HepG2 (cell line): ENCODE results near the gene ADIPOR2. TPM values are rescaled to one million over a fixed set of nuclear protein-coding genes. Genes with fewer than 3 reads are reported as not detected.

Experiments
- AHR ChIP-seq: IDR thresholded peaks from 2 replicates; pipeline ENCODE4 v1.6.1; 2018; ENCODE audit warnings: missing genetic modification reagents, missing compliant biosample characterization
- CREB1 ChIP-seq, 2 experiments: fragments of 450-650 bp in 1 of 2; IDR thresholded peaks; 2 replicates each; pipeline ENCODE4 v1.6.1; 2016 to 2017; ENCODE audit warnings: control low read depth in 1 of 2, mild to moderate bottlenecking in 1 of 2, missing compliant biosample characterization in 1 of 2, missing genetic modification characterization in 1 of 2
- FOXA3 ChIP-seq: IDR thresholded peaks from 2 replicates; pipeline ENCODE4 v1.6.1; 2016; ENCODE audit warnings: missing genetic modification reagents, missing compliant biosample characterization
- RBAK ChIP-seq: sonication (generic); formaldehyde crosslinking; IDR thresholded peaks from 2 replicates; pipeline ENCODE4 v1.5.1; 2020; ENCODE audit warnings: mild to moderate bottlenecking, missing genetic modification reagents
- SMAD3 ChIP-seq: sonication (generic); formaldehyde crosslinking; IDR thresholded peaks from 2 replicates; pipeline ENCODE4 v1.4.0; 2020; ENCODE audit warnings: missing genetic modification reagents
- SNAPC2 ChIP-seq: sonication (generic); formaldehyde crosslinking; IDR thresholded peaks from 2 replicates; pipeline ENCODE4 v1.8.1; 2022; ENCODE audit warnings: mild to moderate bottlenecking, missing genetic modification reagents
- XRCC5 ChIP-seq: fragments of 200-400 bp; formaldehyde crosslinking; optimal IDR thresholded peaks from 2 replicates; pipeline ENCODE3; 2017; ENCODE audit warnings: mild to moderate bottlenecking, low read length
- ZNF260 ChIP-seq: sonication (generic); formaldehyde crosslinking; IDR thresholded peaks from 2 replicates; pipeline ENCODE4 v1.4.0; 2020; ENCODE audit warnings: missing genetic modification reagents, low read depth, mild to moderate bottlenecking, borderline replicate concordance
- ZNF350 ChIP-seq: sonication (generic); formaldehyde crosslinking; IDR thresholded peaks from 2 replicates; pipeline ENCODE4 v1.4.0; 2020; ENCODE audit warnings: mild to moderate bottlenecking, low read depth, missing genetic modification reagents, borderline replicate concordance
- ZNF614 ChIP-seq: IDR thresholded peaks from 2 replicates; pipeline ENCODE4 v1.6.1; 2018; ENCODE audit warnings: missing biosample characterization, missing genetic modification reagents, inconsistent platforms, borderline replicate concordance
- ZNF724P ChIP-seq: sonication (generic); formaldehyde crosslinking; IDR thresholded peaks from 2 replicates; pipeline ENCODE4 v1.8.0; 2022; ENCODE audit warnings: missing genetic modification reagents, borderline replicate concordance
- ZNF792 ChIP-seq: IDR thresholded peaks from 2 replicates; pipeline ENCODE4 v1.6.1; 2016
- ZSCAN12 ChIP-seq: sonication (generic); formaldehyde crosslinking; IDR thresholded peaks from 2 replicates; pipeline ENCODE4 v1.9.0; 2021; ENCODE audit warnings: mild to moderate bottlenecking, missing genetic modification reagents
- ZSCAN30 ChIP-seq: sonication (generic); formaldehyde crosslinking; IDR thresholded peaks from 2 replicates; pipeline ENCODE4 v1.5.0; 2020; ENCODE audit warnings: mild to moderate bottlenecking, missing genetic modification reagents
- ZSCAN9 ChIP-seq: IDR thresholded peaks from 2 replicates; pipeline ENCODE4 v1.6.1; 2016; ENCODE audit warnings: borderline replicate concordance
- polyA plus RNA-seq, 8 experiments: library from polyadenylated mRNA; depleted of rRNA in 3 of 8; stranded (reverse) in 7 of 8; unstranded in 1 of 8; fragments of >200 nt; fragmentation: Illumina TruSeq in 4 of 8; extraction: Trizol in 4 of 8; gene quantifications; 2 replicates each; pipeline versions ENCODE4 v1.2.1 to v1.2.3, GENCODE V29; 2011 to 2016; ENCODE audit warnings: low read depth in 4 of 8, missing spikeins in 1 of 8, mixed read lengths in 1 of 8; ENCODE audit not compliant: insufficient read depth in 1 of 8
- total RNA-seq, 5 experiments: library from RNA; depleted of rRNA; stranded (reverse); fragments of >200 nt; fragmentation: Illumina TruSeq; extraction: Trizol; gene quantifications; 2 replicates each; pipeline ENCODE4 v1.2.3, GENCODE V29; 2016; ENCODE audit warnings: low read depth in 1 of 5
- TF ChIP-seq, protein P1 (sequence below): sonication (generic); formaldehyde crosslinking; IDR thresholded peaks from 2 replicates; pipeline ENCODE4 v1.4.0; 2020; ENCODE audit warnings: missing genetic modification reagents, mild to moderate bottlenecking, borderline replicate concordance
- TF ChIP-seq, protein P2 (sequence below): IDR thresholded peaks from 2 replicates; pipeline ENCODE4 v1.6.1; 2018; ENCODE audit warnings: missing genetic modification reagents
- TF ChIP-seq, protein P3 (sequence below): sonication (generic); formaldehyde crosslinking; conservative IDR thresholded peaks from 2 replicates; pipeline ENCODE4 v1.5.0; 2020; ENCODE audit warnings: missing genetic modification reagents
- TF ChIP-seq, protein P4 (sequence below): sonication (generic); formaldehyde crosslinking; IDR thresholded peaks from 2 replicates; pipeline ENCODE4 v1.4.0; 2020; ENCODE audit warnings: mild to moderate bottlenecking, missing genetic modification reagents
- TF ChIP-seq, protein P5 (sequence below): IDR thresholded peaks from 2 replicates; pipeline ENCODE4 v1.6.1; 2016; ENCODE audit warnings: missing compliant biosample characterization, missing genetic modification reagents, borderline replicate concordance

The ADIPOR2 gene
- total and polyA plus RNA-seq, 2 of the 13 experiments (the other 11 are each of a cell fraction or from before 2014, with no cell fraction given), result 35.2 to 52.2 TPM

DNA sequence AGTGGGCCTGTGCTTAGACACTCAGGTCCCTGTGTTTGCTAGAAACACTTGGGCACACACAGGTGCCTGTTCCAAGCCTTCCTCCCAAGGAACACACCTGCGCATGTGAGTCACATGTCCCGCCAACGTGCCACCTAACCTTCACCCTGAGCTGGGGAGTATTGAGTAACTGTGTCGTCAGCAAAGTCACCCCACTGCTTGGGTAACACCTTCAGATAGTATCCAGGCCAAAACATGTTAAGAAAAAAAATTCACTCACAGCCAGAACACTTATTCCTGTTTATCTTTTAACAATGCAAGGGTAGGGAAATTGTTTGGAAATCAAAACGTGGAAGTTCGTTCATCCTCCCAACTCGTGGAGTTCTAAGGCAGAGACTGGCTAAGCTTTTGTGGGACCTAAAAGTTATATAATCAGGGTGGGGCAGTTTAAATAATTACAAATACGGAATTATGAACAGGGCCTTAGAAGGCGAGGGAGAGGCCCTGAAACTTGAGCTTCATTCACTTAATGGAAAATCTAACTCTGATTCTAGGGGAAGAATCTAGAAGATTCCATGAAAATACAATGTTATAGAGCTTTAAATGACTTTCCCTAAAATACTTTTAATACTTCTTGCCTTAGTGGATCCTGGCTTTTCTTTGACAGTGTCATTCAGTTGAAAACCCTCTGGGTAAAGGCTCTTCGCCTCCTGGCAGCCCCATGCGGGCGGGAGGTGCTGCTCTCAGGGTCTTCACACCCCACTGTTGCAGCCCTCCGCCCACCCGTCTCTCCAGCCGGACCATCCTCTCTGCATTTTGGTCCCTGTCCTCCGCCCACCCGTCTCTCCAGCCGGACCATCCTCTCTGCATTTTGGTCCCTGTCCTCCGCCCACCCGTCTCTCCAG is 30.3 kb upstream of the ADIPOR2 start (continued):
- TF ChIP-seq ZSCAN12 (CRISPR knock-in tag) (no peak), SMAD3 (CRISPR knock-in tag) (no peak), ZNF792 (CRISPR knock-in tag) (0 out of 2 replicates have a peak, but pooled peaks have one; percentile 40), ZSCAN30 (CRISPR knock-in tag) (no peak), RBAK (CRISPR knock-in tag) (no peak), ZNF614 (CRISPR knock-in tag) (no peak), SNAPC2 (CRISPR knock-in tag) (no peak; the same call in 1 of the 2 replicates), ZSCAN9 (0 out of 2 replicates have a peak, but pooled peaks have one; percentile 29), ZNF260 (no peak), CREB1 (IDR thresholded peaks at IDR 0.05) (peak; percentile 51; the same call in 1 of the 2 replicates), CREB1 (CRISPR knock-in tag; IDR thresholded peaks at IDR 0.05) (peak; percentile 88), FOXA3 (CRISPR knock-in tag) (peak; percentile 69; the same call in 1 of the 2 replicates), AHR (CRISPR knock-in tag) (no peak), ZNF350 (no peak; the same call in 1 of the 2 replicates), XRCC5 (no peak), ZNF724P (CRISPR knock-in tag) (no peak)
- TF ChIP-seq, protein P1, sequence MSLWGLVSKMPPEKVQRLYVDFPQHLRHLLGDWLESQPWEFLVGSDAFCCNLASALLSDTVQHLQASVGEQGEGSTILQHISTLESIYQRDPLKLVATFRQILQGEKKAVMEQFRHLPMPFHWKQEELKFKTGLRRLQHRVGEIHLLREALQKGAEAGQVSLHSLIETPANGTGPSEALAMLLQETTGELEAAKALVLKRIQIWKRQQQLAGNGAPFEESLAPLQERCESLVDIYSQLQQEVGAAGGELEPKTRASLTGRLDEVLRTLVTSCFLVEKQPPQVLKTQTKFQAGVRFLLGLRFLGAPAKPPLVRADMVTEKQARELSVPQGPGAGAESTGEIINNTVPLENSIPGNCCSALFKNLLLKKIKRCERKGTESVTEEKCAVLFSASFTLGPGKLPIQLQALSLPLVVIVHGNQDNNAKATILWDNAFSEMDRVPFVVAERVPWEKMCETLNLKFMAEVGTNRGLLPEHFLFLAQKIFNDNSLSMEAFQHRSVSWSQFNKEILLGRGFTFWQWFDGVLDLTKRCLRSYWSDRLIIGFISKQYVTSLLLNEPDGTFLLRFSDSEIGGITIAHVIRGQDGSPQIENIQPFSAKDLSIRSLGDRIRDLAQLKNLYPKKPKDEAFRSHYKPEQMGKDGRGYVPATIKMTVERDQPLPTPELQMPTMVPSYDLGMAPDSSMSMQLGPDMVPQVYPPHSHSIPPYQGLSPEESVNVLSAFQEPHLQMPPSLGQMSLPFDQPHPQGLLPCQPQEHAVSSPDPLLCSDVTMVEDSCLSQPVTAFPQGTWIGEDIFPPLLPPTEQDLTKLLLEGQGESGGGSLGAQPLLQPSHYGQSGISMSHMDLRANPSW, result no peak
- TF ChIP-seq, protein P2, sequence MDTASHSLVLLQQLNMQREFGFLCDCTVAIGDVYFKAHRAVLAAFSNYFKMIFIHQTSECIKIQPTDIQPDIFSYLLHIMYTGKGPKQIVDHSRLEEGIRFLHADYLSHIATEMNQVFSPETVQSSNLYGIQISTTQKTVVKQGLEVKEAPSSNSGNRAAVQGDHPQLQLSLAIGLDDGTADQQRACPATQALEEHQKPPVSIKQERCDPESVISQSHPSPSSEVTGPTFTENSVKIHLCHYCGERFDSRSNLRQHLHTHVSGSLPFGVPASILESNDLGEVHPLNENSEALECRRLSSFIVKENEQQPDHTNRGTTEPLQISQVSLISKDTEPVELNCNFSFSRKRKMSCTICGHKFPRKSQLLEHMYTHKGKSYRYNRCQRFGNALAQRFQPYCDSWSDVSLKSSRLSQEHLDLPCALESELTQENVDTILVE, result peak; percentile 75
- TF ChIP-seq, protein P3, sequence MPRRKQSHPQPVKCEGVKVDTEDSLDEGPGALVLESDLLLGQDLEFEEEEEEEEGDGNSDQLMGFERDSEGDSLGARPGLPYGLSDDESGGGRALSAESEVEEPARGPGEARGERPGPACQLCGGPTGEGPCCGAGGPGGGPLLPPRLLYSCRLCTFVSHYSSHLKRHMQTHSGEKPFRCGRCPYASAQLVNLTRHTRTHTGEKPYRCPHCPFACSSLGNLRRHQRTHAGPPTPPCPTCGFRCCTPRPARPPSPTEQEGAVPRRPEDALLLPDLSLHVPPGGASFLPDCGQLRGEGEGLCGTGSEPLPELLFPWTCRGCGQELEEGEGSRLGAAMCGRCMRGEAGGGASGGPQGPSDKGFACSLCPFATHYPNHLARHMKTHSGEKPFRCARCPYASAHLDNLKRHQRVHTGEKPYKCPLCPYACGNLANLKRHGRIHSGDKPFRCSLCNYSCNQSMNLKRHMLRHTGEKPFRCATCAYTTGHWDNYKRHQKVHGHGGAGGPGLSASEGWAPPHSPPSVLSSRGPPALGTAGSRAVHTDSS, result no peak
- TF ChIP-seq, protein P4, sequence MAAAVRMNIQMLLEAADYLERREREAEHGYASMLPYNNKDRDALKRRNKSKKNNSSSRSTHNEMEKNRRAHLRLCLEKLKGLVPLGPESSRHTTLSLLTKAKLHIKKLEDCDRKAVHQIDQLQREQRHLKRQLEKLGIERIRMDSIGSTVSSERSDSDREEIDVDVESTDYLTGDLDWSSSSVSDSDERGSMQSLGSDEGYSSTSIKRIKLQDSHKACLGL (CRISPR knock-in tag), result no peak
- TF ChIP-seq, protein P5, sequence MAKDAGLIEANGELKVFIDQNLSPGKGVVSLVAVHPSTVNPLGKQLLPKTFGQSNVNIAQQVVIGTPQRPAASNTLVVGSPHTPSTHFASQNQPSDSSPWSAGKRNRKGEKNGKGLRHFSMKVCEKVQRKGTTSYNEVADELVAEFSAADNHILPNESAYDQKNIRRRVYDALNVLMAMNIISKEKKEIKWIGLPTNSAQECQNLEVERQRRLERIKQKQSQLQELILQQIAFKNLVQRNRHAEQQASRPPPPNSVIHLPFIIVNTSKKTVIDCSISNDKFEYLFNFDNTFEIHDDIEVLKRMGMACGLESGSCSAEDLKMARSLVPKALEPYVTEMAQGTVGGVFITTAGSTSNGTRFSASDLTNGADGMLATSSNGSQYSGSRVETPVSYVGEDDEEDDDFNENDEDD (CRISPR knock-in tag), result peak; percentile 51; the same call in 1 of the 2 replicates
